Erythroblast (primary cell): ENCODE data around the gene CTNND2.

Experiments
- GATA1 ChIP-seq: IDR thresholded peaks from 2 replicates; pipeline ENCODE4 v1.6.1; 2011; ENCODE audit warnings: low read depth, mild to moderate bottlenecking, control low read depth, low read length, moderate library complexity
- POLR2A ChIP-seq: IDR thresholded peaks from 2 replicates; pipeline ENCODE4 v1.6.1; 2011; ENCODE audit warnings: mild to moderate bottlenecking, low read length

DNA sequence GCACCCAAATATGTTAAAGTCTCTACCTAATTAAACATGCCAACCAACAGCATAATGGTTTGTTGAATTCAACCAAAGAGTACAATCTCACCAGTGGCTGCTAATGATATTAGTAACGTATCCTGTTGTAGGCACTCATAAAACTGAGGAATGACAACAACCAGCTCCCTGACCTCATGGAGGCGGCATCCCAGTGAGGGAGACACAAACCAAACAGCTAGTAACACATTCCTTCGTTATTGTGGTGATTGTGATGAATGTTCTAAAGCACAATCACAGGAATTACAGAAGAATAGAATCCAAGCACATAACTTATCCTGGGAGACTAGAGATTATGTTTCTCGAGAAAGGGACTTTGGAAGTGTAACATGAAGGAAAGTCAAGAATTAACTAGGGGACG lies 224.6 kb downstream of the CTNND2 start:
- TF ChIP-seq GATA1 (no peak), POLR2A (no peak)
